Measurements from ENCODE around the gene TSPAN6. TPM values are rescaled to one million over a fixed set of nuclear protein-coding genes. Genes with fewer than 3 reads are reported as not detected.

TSPAN6 gene
- total and polyA plus RNA-seq, 10 of the 15 experiments (the other 5 are each of a cell fraction or from before 2014, with no cell fraction given), result 0.04 to 0.23 (median 0.08) TPM; not detected in 5

DNA sequence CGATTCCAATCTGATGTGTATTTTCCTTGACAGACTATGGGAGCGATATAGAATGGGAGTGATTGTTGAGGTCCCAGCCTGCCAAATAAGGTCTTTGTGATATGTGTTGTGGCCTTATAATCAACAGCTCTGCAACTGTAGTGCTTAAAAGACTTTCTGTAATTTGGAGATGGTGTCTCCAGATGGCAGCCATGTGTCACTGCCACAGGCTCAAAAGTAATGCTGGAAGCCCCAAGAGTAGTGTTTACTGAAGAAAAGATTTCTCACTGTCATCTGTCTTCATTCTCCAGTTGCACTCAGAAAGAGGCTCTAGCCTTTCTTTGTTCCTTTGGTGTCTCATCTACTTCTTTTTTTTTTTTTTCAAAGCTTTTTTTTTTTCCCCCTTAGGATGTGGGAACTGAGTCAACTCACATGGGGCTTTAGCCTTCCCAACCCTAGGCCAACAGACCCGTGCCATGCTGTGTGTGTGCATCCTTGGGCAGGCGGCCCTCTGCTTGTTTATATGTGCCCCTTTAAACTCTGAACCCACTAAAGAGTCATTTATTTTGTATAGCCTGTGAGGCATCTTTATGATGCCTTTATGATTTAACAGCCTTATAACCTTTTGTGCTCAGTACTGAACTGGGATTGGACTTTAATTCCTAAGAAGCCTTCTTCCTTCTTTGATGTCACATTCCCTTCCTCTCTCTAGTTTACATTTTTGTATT, 23.0 kb upstream of the TSPAN6 start:
- Histone ChIP-seq H2AFZ (ENCODE audit: control insufficient read depth, low read depth, low read length) (no peak overlapping the region), H3K4me1 (ENCODE audit: control insufficient read depth, insufficient read depth, low read length) (no peaks in the 10 kb centered on the region), H4K20me1 (ENCODE audit: control insufficient read depth, insufficient read depth) (no peaks in the 10 kb centered on the region), H3K36me3 (ENCODE audit: control insufficient read depth in 2 of 2, insufficient read depth in 2 of 2, low read length in 1 of 2) (no peaks in the 10 kb centered on the region), H3K27ac (ENCODE audit: control insufficient read depth, insufficient read depth) (no peak overlapping the region), H3K27me3 (replicated peaks in 1 of 2; ENCODE audit: control insufficient read depth in 2 of 2, insufficient read depth in 2 of 2, low read length in 1 of 2) (no peaks in the 10 kb centered on the region), H3K4me2 (ENCODE audit: control insufficient read depth, insufficient read depth) (no peak overlapping the region), H3K79me2 (ENCODE audit: control insufficient read depth, insufficient read depth, low read length) (no peaks in the 10 kb centered on the region), H3K9me3 (replicated peaks; ENCODE audit: control insufficient read depth, insufficient read depth, low read length) (no peaks in the 10 kb centered on the region), H3K9ac (ENCODE audit: control insufficient read depth, insufficient read depth, low read length) (no peak overlapping the region), H3K4me3 (no peak overlapping the region)
- FAIRE-seq, result no peak
- no TSS peak for BruUV-seq (replicated peaks)
- ChIA-PET CTCF (no interaction called here), SMC1A (ENCODE audit: uncharacterized antibody, unreplicated experiment) (no interaction called here), RAD21 (ENCODE audit: unreplicated experiment) (no interaction called here), POLR2A (no interaction called here)
- WGBS (ENCODE audit: insufficient coverage, insufficient replicate concordance, low lambda C conversion rate, missing lambda C conversion rate), result 39% methylated on average over 4 of the region's 4 CpGs
- TF ChIP-seq STAT1 (conservative IDR thresholded peaks at IDR 0.05) (no peak), JUND (IDR thresholded peaks at IDR 0.05; ENCODE audit: low read depth, low read length) (no peak), POLR2AphosphoS5 (IDR thresholded peaks at IDR 0.05; ENCODE audit: low read length) (no peak), SMAD1 (IDR thresholded peaks at IDR 0.05; ENCODE audit: low read depth, partially characterized antibody) (no peak), RAD51 (IDR thresholded peaks at IDR 0.05) (no peak), ZNF274 (IDR thresholded peaks at IDR 0.05; ENCODE audit: insufficient read depth, insufficient read length) (no peak), BHLHE40 (IDR thresholded peaks at IDR 0.05; ENCODE audit: borderline replicate concordance in 1 of 2, low read depth in 2 of 2, low read length in 1 of 2) (no peak), EGR1 (IDR thresholded peaks at IDR 0.05; ENCODE audit: borderline replicate concordance in 1 of 2, low read depth in 2 of 2, low read length in 2 of 2) (no peak)
- TF ChIP-seq, protein P1, sequence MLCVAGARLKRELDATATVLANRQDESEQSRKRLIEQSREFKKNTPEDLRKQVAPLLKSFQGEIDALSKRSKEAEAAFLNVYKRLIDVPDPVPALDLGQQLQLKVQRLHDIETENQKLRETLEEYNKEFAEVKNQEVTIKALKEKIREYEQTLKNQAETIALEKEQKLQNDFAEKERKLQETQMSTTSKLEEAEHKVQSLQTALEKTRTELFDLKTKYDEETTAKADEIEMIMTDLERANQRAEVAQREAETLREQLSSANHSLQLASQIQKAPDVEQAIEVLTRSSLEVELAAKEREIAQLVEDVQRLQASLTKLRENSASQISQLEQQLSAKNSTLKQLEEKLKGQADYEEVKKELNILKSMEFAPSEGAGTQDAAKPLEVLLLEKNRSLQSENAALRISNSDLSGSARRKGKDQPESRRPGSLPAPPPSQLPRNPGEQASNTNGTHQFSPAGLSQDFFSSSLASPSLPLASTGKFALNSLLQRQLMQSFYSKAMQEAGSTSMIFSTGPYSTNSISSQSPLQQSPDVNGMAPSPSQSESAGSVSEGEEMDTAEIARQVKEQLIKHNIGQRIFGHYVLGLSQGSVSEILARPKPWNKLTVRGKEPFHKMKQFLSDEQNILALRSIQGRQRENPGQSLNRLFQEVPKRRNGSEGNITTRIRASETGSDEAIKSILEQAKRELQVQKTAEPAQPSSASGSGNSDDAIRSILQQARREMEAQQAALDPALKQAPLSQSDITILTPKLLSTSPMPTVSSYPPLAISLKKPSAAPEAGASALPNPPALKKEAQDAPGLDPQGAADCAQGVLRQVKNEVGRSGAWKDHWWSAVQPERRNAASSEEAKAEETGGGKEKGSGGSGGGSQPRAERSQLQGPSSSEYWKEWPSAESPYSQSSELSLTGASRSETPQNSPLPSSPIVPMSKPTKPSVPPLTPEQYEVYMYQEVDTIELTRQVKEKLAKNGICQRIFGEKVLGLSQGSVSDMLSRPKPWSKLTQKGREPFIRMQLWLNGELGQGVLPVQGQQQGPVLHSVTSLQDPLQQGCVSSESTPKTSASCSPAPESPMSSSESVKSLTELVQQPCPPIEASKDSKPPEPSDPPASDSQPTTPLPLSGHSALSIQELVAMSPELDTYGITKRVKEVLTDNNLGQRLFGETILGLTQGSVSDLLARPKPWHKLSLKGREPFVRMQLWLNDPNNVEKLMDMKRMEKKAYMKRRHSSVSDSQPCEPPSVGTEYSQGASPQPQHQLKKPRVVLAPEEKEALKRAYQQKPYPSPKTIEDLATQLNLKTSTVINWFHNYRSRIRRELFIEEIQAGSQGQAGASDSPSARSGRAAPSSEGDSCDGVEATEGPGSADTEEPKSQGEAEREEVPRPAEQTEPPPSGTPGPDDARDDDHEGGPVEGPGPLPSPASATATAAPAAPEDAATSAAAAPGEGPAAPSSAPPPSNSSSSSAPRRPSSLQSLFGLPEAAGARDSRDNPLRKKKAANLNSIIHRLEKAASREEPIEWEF (IDR thresholded peaks at IDR 0.05; ENCODE audit: insufficient replicate concordance, low read depth, low read length), result no peak
- TF ChIP-seq, protein P2, sequence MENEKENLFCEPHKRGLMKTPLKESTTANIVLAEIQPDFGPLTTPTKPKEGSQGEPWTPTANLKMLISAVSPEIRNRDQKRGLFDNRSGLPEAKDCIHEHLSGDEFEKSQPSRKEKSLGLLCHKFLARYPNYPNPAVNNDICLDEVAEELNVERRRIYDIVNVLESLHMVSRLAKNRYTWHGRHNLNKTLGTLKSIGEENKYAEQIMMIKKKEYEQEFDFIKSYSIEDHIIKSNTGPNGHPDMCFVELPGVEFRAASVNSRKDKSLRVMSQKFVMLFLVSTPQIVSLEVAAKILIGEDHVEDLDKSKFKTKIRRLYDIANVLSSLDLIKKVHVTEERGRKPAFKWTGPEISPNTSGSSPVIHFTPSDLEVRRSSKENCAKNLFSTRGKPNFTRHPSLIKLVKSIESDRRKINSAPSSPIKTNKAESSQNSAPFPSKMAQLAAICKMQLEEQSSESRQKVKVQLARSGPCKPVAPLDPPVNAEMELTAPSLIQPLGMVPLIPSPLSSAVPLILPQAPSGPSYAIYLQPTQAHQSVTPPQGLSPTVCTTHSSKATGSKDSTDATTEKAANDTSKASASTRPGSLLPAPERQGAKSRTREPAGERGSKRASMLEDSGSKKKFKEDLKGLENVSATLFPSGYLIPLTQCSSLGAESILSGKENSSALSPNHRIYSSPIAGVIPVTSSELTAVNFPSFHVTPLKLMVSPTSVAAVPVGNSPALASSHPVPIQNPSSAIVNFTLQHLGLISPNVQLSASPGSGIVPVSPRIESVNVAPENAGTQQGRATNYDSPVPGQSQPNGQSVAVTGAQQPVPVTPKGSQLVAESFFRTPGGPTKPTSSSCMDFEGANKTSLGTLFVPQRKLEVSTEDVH (IDR thresholded peaks at IDR 0.05; ENCODE audit: low read depth, partially characterized antibody), result no peak
- in situ Hi-C loops (cut with MboI) (no loop called here), intact Hi-C loops (cut with micrococcal nuclease; ENCODE audit: unreplicated experiment) (no loop called here)
- no peak for ATAC-seq
- no peak for DNase-seq (ENCODE audit: low read depth, low spot score)
